Lower leg skin (tissue), 3 donors: ENCODE results near the gene SLC6A3.

Experiments
- POLR2A ChIP-seq, 2 donors: fragments of 450-650 bp; IDR thresholded peaks; one replicate each; pipeline ENCODE4 v1.6.1; 2016 to 2017; ENCODE audit warnings: antibody characterized with exemption in 2 of 2, mild to moderate bottlenecking in 1 of 2, moderate library complexity in 1 of 2
- TF ChIP-seq, protein P1 (sequence below), 3 donors: fragments of 450-650 bp; IDR thresholded peaks; one replicate each; pipeline ENCODE4 v1.5.1; 2016; ENCODE audit warnings: antibody characterized with exemption in 3 of 3, mild to moderate bottlenecking in 3 of 3, moderate library complexity in 2 of 3

GRCh38 chr5:1444361-1445189, 665 bp downstream of the SLC6A3 start:
- TF ChIP-seq, protein P1, sequence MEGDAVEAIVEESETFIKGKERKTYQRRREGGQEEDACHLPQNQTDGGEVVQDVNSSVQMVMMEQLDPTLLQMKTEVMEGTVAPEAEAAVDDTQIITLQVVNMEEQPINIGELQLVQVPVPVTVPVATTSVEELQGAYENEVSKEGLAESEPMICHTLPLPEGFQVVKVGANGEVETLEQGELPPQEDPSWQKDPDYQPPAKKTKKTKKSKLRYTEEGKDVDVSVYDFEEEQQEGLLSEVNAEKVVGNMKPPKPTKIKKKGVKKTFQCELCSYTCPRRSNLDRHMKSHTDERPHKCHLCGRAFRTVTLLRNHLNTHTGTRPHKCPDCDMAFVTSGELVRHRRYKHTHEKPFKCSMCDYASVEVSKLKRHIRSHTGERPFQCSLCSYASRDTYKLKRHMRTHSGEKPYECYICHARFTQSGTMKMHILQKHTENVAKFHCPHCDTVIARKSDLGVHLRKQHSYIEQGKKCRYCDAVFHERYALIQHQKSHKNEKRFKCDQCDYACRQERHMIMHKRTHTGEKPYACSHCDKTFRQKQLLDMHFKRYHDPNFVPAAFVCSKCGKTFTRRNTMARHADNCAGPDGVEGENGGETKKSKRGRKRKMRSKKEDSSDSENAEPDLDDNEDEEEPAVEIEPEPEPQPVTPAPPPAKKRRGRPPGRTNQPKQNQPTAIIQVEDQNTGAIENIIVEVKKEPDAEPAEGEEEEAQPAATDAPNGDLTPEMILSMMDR (IDR thresholded peaks at IDR 0.05), result no peak
- TF ChIP-seq POLR2A (IDR thresholded peaks at IDR 0.05), result no peak
